Neuronal stem cell (in vitro differentiated cells): ENCODE data around the gene SMR3B.

Experiments
- DNase-seq: peaks from one replicate; pipeline ENCODE4 v3.0.0-alpha.2; 2013; ENCODE audit warnings: low spot score
- H2AFZ ChIP-seq: one replicate; pipeline ENCODE4 v1.6.1; 2013; ENCODE audit warnings: mild to moderate bottlenecking, low read length, inconsistent platforms
- H2AK5ac ChIP-seq: 2 replicates; pipeline ENCODE4 v1.6.1; 2013; ENCODE audit warnings: low read depth, mild to moderate bottlenecking, inconsistent platforms, low read length, moderate library complexity, mixed read lengths
- H2BK120ac ChIP-seq: 2 replicates; pipeline ENCODE4 v1.6.1; 2013; ENCODE audit warnings: low read depth, mild to moderate bottlenecking, inconsistent platforms, low read length, moderate library complexity, mixed read lengths
- H2BK12ac ChIP-seq: one replicate; pipeline ENCODE4 v1.6.1; 2013; ENCODE audit warnings: low read length, inconsistent platforms
- H2BK15ac ChIP-seq: 2 replicates; pipeline ENCODE4 v1.6.1; 2013; ENCODE audit warnings: mild to moderate bottlenecking, low read length, inconsistent platforms, mixed read lengths
- H2BK5ac ChIP-seq: one replicate; pipeline ENCODE4 v1.6.1; 2013; ENCODE audit warnings: inconsistent platforms, mild to moderate bottlenecking, low read length, moderate library complexity
- H3K14ac ChIP-seq: one replicate; pipeline ENCODE4 v1.6.1; 2013; ENCODE audit warnings: low read length, inconsistent platforms
- H3K18ac ChIP-seq: 2 replicates; pipeline ENCODE4 v1.6.1; 2013; ENCODE audit warnings: low read length, inconsistent platforms
- H3K23ac ChIP-seq: 2 replicates; pipeline ENCODE4 v1.6.1; 2013; ENCODE audit warnings: low read depth, mild to moderate bottlenecking, mixed read lengths, low read length, inconsistent platforms; ENCODE audit not compliant: poor library complexity
- H3K27ac ChIP-seq: replicated peaks from 3 replicates; pipeline ENCODE4 v1.5.1; 2013; ENCODE audit warnings: low read length, inconsistent platforms
- H3K27me3 ChIP-seq, 3 experiments: 2 replicates each; pipeline ENCODE4 v1.6.1; 2013; ENCODE audit warnings: low read length in 3 of 3, mild to moderate bottlenecking in 2 of 3, inconsistent platforms in 1 of 3, low read depth in 1 of 3, mixed read lengths in 1 of 3, moderate library complexity in 1 of 3; ENCODE audit not compliant: control insufficient read depth in 3 of 3, insufficient read depth in 3 of 3
- H3K36me3 ChIP-seq, 2 donors: replicated peaks in 1 of 2; 2 replicates each; pipeline ENCODE4 v1.6.1; 2013; ENCODE audit warnings: low read length in 2 of 2; ENCODE audit not compliant: control insufficient read depth in 2 of 2, insufficient read depth in 2 of 2
- H3K4ac ChIP-seq: 2 replicates; pipeline ENCODE4 v1.6.1; 2013; ENCODE audit warnings: inconsistent platforms, mild to moderate bottlenecking, low read length, moderate library complexity
- H3K4me1 ChIP-seq, 2 donors: 1 replicate in 1 of 2; 2 replicates in 1 of 2; pipeline ENCODE4 v1.6.1; 2013; ENCODE audit warnings: low read length in 2 of 2, low read depth in 1 of 2; ENCODE audit not compliant: control insufficient read depth in 2 of 2, insufficient read depth in 1 of 2
- H3K4me2 ChIP-seq: one replicate; pipeline ENCODE4 v1.6.1; 2013; ENCODE audit warnings: mild to moderate bottlenecking, low read length, inconsistent platforms; ENCODE audit not compliant: insufficient read depth, poor library complexity, severe bottlenecking
- H3K4me3 ChIP-seq, 2 donors: 2 replicates each; pipeline ENCODE4 v1.5.1; 2013; ENCODE audit warnings: low read length in 2 of 2, mild to moderate bottlenecking in 2 of 2, inconsistent platforms in 1 of 2, moderate library complexity in 1 of 2
- H3K79me1 ChIP-seq: one replicate; pipeline ENCODE4 v1.6.1; 2013; ENCODE audit warnings: low read depth, mild to moderate bottlenecking, inconsistent platforms, low read length, moderate library complexity
- H3K9ac ChIP-seq: one replicate; pipeline ENCODE4 v1.6.1; 2013; ENCODE audit warnings: mild to moderate bottlenecking, low read depth, low read length, inconsistent platforms; ENCODE audit not compliant: poor library complexity
- H3K9me3 ChIP-seq, 2 donors: replicated peaks in 1 of 2; 2 replicates each; pipeline versions ENCODE3 to v1.6.1; 2013; ENCODE audit warnings: low read length in 2 of 2, mild to moderate bottlenecking in 2 of 2, inconsistent platforms in 1 of 2, low read depth in 1 of 2, mixed read lengths in 1 of 2, moderate library complexity in 1 of 2; ENCODE audit not compliant: control insufficient read depth in 2 of 2, insufficient read depth in 1 of 2
- H4K8ac ChIP-seq: one replicate; pipeline ENCODE4 v1.6.1; 2013; ENCODE audit warnings: low read depth, mild to moderate bottlenecking, inconsistent platforms, low read length, moderate library complexity
- H4K91ac ChIP-seq: one replicate; pipeline ENCODE4 v1.6.1; 2013; ENCODE audit warnings: low read length, low read depth, mild to moderate bottlenecking, inconsistent platforms; ENCODE audit not compliant: poor library complexity
- WGBS, 2 donors: extraction: QIAGEN DNeasy Blood & Tissue Kit; methylation state at CpG; one replicate each; pipeline ENCODE4 v1.1.7; 2013; ENCODE audit warnings: missing lambda C conversion rate in 2 of 2, mixed read lengths in 1 of 2; ENCODE audit not compliant: insufficient read length in 2 of 2, insufficient replicate concordance in 1 of 2; ENCODE audit errors: extremely low coverage in 2 of 2; 5-methylcytosine and 5-hydroxymethylcytosine counted together

Gene SMR3B

GRCh38 chr4:70356185-70356584 is 26.7 kb upstream of the SMR3B start:
- Histone ChIP-seq H2AK5ac (no peak overlapping the region), H2BK120ac (no peak overlapping the region), H3K79me1 (no peaks in the 10 kb centered on the region), H2BK12ac (no peak overlapping the region), H3K14ac (no peak overlapping the region), H2BK15ac (no peak overlapping the region), H3K9me3 (no peaks in the 10 kb centered on the region), H3K36me3 (no peaks in the 10 kb centered on the region), H3K27me3 (no peaks in the 10 kb centered on the region), H3K4ac (no peak overlapping the region), H3K27ac (no peak overlapping the region), H3K4me3 (no peak overlapping the region), H2AFZ (no peak overlapping the region), H4K91ac (no peak overlapping the region), H4K8ac (no peak overlapping the region), H2BK5ac (no peak overlapping the region), H3K4me1 (peaks cover 0 to 3% of the 10 kb centered on the region in 2 donors), H3K23ac (no peak overlapping the region), H3K18ac (no peak overlapping the region), H3K4me2 (no peak overlapping the region), H3K9ac (no peak overlapping the region)
- no peak for DNase-seq
- no CpG with 5 or more reads among the region's 1 CpG for WGBS, 2 donors

- H3K9ac ChIP-seq, result no peak overlapping the region
- no peak overlapping the region for H4K8ac ChIP-seq
- H3K27me3 ChIP-seq, result peaks cover 0 to 2% (median 0%) of the 10 kb centered on the region in 3 experiments
- H3K4me3 ChIP-seq, result no peak overlapping the region
- H3K18ac ChIP-seq, result no peak overlapping the region
- H3K36me3 ChIP-seq, result no peaks in the 10 kb centered on the region
- H3K23ac ChIP-seq, result no peak overlapping the region
- no peak overlapping the region for H3K4me2 ChIP-seq
- H3K27ac ChIP-seq, result no peak overlapping the region
- no peaks in the 10 kb centered on the region for H3K9me3 ChIP-seq
- H2BK5ac ChIP-seq, result no peak overlapping the region
- DNase-seq, result no peak
- H3K4ac ChIP-seq, result no peak overlapping the region
- H2AFZ ChIP-seq, result no peak overlapping the region
- no CpG with 5 or more reads among the region's 3 CpGs for WGBS, 2 donors
- H2BK12ac ChIP-seq, result no peak overlapping the region
- H2AK5ac ChIP-seq, result no peak overlapping the region
- no peaks in the 10 kb centered on the region for H3K4me1 ChIP-seq
- H2BK15ac ChIP-seq, result no peak overlapping the region
- H3K14ac ChIP-seq, result no peak overlapping the region
- no peak overlapping the region for H2BK120ac ChIP-seq
- no peak overlapping the region for H4K91ac ChIP-seq
- H3K79me1 ChIP-seq, result no peaks in the 10 kb centered on the region
Observed at GRCh38 chr4:70359115-70359661, 23.7 kb upstream of the SMR3B start.

- no CpG with 5 or more reads among the region's 3 CpGs for WGBS, 2 donors
- Histone ChIP-seq H3K4me2 (no peak within 1 kb of the TSS), H3K36me3 (no peaks in the 10 kb centered on the region), H2AK5ac (no peak within 1 kb of the TSS), H2AFZ (no peak within 1 kb of the TSS), H3K23ac (no peak within 1 kb of the TSS), H3K79me1 (no peaks in the 10 kb centered on the region), H3K4me1 (no peaks in the 10 kb centered on the region), H2BK12ac (no peak within 1 kb of the TSS), H2BK5ac (no peak within 1 kb of the TSS), H3K27ac (no peak within 1 kb of the TSS), H3K18ac (no peak within 1 kb of the TSS), H2BK15ac (no peak within 1 kb of the TSS), H3K4me3 (no peak within 1 kb of the TSS), H4K91ac (no peak within 1 kb of the TSS), H2BK120ac (no peak within 1 kb of the TSS), H3K14ac (no peak within 1 kb of the TSS), H4K8ac (no peak within 1 kb of the TSS), H3K9me3 (no peaks in the 10 kb centered on the region), H3K9ac (no peak within 1 kb of the TSS), H3K4ac (no peak within 1 kb of the TSS), H3K27me3 (peaks cover 0 to 2% (median 0%) of the 10 kb centered on the region in 3 experiments)
- DNase-seq, result no peak
Observed at GRCh38 chr4:70360460-70360859, 22.5 kb upstream of the SMR3B start, which contains the start of gene SMR3A. Gene SMR3A (plus strand): TSS chr4:70360760. CDS start chr4:70362116, 1,356 bp downstream.

- no peak for DNase-seq
- Histone ChIP-seq H3K27me3 (peaks cover 0 to 2% (median 0%) of the 10 kb centered on the region in 3 experiments), H3K79me1 (no peaks in the 10 kb centered on the region), H3K36me3 (no peaks in the 10 kb centered on the region), H2BK120ac (no peak overlapping the region), H3K4me1 (no peaks in the 10 kb centered on the region), H4K8ac (no peak overlapping the region), H3K4me2 (no peak overlapping the region), H3K9ac (no peak overlapping the region), H4K91ac (no peak overlapping the region), H2BK15ac (no peak overlapping the region), H3K4me3 (no peak overlapping the region), H3K9me3 (no peaks in the 10 kb centered on the region), H3K4ac (no peak overlapping the region), H2AFZ (no peak overlapping the region), H3K23ac (no peak overlapping the region), H2BK12ac (no peak overlapping the region), H2BK5ac (no peak overlapping the region), H3K27ac (no peak overlapping the region), H3K14ac (no peak overlapping the region), H2AK5ac (no peak overlapping the region), H3K18ac (no peak overlapping the region)
- no CpG with 5 or more reads among the region's 5 CpGs for WGBS, 2 donors
Observed at GRCh38 chr4:70364002-70364401, 18.9 kb upstream of the SMR3B start.
